ENCODE results near the gene TXNRD1.

TXNRD1 gene

DNA sequence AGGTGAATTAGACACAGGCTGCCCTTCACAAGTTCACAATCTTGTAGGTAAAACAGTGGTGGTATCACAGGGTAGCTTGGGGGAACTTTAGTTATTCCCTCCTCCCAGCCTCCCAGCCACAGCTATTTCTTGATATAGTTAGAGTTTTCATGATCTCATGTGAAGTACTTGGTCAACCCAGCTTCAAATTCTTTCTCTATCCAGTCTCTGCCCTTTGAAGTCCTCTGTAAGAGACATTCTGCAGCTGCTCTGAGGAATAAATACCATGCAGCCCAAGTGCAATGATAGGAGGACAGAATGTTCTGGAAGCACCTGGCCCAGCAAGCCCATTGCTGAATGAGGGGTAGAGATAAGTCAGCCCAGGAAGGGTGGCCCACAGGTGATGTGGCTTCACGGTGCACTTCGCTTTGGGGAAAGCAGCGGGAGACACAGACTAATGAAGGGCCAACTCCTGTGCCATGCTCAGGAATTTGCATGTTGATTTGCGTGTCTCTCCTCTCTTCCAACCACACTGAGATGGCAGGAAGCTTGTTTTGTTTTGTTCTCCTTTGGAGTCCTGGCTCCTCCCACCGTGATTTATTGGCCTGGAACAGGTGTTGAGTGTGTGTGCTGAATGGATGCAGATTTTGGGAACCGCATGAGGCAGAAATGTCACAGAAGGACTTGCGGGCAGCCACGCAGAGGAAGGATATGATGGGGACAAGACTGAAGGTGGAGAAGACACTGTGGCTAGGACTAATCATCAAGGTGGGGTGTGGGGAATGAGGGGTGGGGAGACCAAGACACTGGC is 8.0 kb upstream of the TXNRD1 start:
- no peak for ATAC-seq
- TF ChIP-seq ESRRG (CRISPR knock-in tag; IDR thresholded peaks at IDR 0.05) (no peak), CSDC2 (CRISPR knock-in tag; IDR thresholded peaks at IDR 0.05) (no peak), PPARA (CRISPR knock-in tag; IDR thresholded peaks at IDR 0.05; ENCODE audit: borderline replicate concordance) (no peak), SNAI2 (CRISPR knock-in tag; IDR thresholded peaks at IDR 0.05) (no peak), GLIS3 (CRISPR knock-in tag; IDR thresholded peaks at IDR 0.05) (no peak), BACH2 (CRISPR knock-in tag; IDR thresholded peaks at IDR 0.05; ENCODE audit: borderline replicate concordance) (no peak), ZFP30 (CRISPR knock-in tag; IDR thresholded peaks at IDR 0.05) (no peak), ZNF8 (CRISPR knock-in tag; IDR thresholded peaks at IDR 0.05) (no peak), ARNTL (CRISPR knock-in tag; IDR thresholded peaks at IDR 0.05; ENCODE audit: borderline replicate concordance, low read depth) (no peak), TOX (CRISPR knock-in tag; IDR thresholded peaks at IDR 0.05; ENCODE audit: borderline replicate concordance) (no peak), ZC3H10 (CRISPR knock-in tag; IDR thresholded peaks at IDR 0.05) (no peak), ISL1 (CRISPR knock-in tag; IDR thresholded peaks at IDR 0.05) (no peak), TCF4 (CRISPR knock-in tag; IDR thresholded peaks at IDR 0.05; ENCODE audit: borderline replicate concordance) (no peak)
- TF ChIP-seq, protein P1, sequence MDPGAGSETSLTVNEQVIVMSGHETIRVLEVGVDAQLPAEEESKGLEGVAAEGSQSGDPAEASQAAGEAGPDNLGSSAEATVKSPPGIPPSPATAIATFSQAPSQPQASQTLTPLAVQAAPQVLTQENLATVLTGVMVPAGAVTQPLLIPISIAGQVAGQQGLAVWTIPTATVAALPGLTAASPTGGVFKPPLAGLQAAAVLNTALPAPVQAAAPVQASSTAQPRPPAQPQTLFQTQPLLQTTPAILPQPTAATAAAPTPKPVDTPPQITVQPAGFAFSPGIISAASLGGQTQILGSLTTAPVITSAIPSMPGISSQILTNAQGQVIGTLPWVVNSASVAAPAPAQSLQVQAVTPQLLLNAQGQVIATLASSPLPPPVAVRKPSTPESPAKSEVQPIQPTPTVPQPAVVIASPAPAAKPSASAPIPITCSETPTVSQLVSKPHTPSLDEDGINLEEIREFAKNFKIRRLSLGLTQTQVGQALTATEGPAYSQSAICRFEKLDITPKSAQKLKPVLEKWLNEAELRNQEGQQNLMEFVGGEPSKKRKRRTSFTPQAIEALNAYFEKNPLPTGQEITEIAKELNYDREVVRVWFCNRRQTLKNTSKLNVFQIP (CRISPR knock-in tag; IDR thresholded peaks at IDR 0.05; ENCODE audit: borderline replicate concordance, low read depth) = no peak
- TF ChIP-seq, protein P2, sequence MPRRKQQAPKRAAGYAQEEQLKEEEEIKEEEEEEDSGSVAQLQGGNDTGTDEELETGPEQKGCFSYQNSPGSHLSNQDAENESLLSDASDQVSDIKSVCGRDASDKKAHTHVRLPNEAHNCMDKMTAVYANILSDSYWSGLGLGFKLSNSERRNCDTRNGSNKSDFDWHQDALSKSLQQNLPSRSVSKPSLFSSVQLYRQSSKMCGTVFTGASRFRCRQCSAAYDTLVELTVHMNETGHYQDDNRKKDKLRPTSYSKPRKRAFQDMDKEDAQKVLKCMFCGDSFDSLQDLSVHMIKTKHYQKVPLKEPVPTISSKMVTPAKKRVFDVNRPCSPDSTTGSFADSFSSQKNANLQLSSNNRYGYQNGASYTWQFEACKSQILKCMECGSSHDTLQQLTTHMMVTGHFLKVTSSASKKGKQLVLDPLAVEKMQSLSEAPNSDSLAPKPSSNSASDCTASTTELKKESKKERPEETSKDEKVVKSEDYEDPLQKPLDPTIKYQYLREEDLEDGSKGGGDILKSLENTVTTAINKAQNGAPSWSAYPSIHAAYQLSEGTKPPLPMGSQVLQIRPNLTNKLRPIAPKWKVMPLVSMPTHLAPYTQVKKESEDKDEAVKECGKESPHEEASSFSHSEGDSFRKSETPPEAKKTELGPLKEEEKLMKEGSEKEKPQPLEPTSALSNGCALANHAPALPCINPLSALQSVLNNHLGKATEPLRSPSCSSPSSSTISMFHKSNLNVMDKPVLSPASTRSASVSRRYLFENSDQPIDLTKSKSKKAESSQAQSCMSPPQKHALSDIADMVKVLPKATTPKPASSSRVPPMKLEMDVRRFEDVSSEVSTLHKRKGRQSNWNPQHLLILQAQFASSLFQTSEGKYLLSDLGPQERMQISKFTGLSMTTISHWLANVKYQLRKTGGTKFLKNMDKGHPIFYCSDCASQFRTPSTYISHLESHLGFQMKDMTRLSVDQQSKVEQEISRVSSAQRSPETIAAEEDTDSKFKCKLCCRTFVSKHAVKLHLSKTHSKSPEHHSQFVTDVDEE (CRISPR knock-in tag; IDR thresholded peaks at IDR 0.05) = no peak
- TF ChIP-seq, protein P3, sequence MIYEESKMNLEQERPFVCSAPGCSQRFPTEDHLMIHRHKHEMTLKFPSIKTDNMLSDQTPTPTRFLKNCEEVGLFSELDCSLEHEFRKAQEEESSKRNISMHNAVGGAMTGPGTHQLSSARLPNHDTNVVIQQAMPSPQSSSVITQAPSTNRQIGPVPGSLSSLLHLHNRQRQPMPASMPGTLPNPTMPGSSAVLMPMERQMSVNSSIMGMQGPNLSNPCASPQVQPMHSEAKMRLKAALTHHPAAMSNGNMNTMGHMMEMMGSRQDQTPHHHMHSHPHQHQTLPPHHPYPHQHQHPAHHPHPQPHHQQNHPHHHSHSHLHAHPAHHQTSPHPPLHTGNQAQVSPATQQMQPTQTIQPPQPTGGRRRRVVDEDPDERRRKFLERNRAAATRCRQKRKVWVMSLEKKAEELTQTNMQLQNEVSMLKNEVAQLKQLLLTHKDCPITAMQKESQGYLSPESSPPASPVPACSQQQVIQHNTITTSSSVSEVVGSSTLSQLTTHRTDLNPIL (CRISPR knock-in tag; IDR thresholded peaks at IDR 0.05; ENCODE audit: low read depth) = no peak
- TF ChIP-seq, protein P4, sequence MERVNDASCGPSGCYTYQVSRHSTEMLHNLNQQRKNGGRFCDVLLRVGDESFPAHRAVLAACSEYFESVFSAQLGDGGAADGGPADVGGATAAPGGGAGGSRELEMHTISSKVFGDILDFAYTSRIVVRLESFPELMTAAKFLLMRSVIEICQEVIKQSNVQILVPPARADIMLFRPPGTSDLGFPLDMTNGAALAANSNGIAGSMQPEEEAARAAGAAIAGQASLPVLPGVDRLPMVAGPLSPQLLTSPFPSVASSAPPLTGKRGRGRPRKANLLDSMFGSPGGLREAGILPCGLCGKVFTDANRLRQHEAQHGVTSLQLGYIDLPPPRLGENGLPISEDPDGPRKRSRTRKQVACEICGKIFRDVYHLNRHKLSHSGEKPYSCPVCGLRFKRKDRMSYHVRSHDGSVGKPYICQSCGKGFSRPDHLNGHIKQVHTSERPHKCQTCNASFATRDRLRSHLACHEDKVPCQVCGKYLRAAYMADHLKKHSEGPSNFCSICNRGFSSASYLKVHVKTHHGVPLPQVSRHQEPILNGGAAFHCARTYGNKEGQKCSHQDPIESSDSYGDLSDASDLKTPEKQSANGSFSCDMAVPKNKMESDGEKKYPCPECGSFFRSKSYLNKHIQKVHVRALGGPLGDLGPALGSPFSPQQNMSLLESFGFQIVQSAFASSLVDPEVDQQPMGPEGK (CRISPR knock-in tag; IDR thresholded peaks at IDR 0.05; ENCODE audit: borderline replicate concordance) = no peak

DNA sequence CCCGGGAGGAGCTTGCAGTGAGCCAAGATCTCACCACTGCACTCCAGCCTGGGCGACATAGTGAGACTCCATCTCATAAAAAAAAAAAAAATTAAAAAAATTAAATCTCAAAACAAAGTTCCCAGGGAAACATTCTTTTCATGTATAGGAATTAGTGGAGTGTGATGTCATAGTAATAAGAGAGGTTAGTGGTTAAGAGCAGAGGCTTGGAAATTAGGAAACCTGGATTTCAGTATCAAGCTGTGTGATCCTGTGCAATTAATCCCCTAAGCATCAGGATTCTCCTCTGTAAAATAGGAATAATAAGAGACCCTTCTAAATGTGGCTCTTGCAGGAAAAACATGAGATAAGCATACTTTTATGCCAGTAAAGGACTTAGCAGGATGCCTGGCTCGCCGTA is 3.1 kb upstream of the TXNRD1 start:
- no peak for ATAC-seq
- TF ChIP-seq BACH2 (CRISPR knock-in tag; IDR thresholded peaks at IDR 0.05; ENCODE audit: borderline replicate concordance) (no peak), ZC3H10 (CRISPR knock-in tag; IDR thresholded peaks at IDR 0.05) (no peak), ZFP3 (CRISPR knock-in tag; IDR thresholded peaks at IDR 0.05) (no peak), ZFP30 (CRISPR knock-in tag; IDR thresholded peaks at IDR 0.05) (no peak), RARB (CRISPR knock-in tag; IDR thresholded peaks at IDR 0.05) (no peak), ZNF70 (CRISPR knock-in tag; IDR thresholded peaks at IDR 0.05) (no peak), ISL1 (CRISPR knock-in tag; IDR thresholded peaks at IDR 0.05) (no peak), OSR1 (CRISPR knock-in tag; IDR thresholded peaks at IDR 0.05) (no peak), SNAI2 (CRISPR knock-in tag; IDR thresholded peaks at IDR 0.05) (no peak), PPARA (CRISPR knock-in tag; IDR thresholded peaks at IDR 0.05; ENCODE audit: borderline replicate concordance) (no peak), ARNTL (CRISPR knock-in tag; IDR thresholded peaks at IDR 0.05; ENCODE audit: borderline replicate concordance, low read depth) (no peak), ZNF565 (CRISPR knock-in tag; conservative IDR thresholded peaks at IDR 0.05; ENCODE audit: low read depth) (no peak), GLIS3 (CRISPR knock-in tag; IDR thresholded peaks at IDR 0.05) (no peak), ESRRG (CRISPR knock-in tag; IDR thresholded peaks at IDR 0.05) (no peak)
- TF ChIP-seq, protein P4 (CRISPR knock-in tag; IDR thresholded peaks at IDR 0.05; ENCODE audit: borderline replicate concordance) = no peak
- TF ChIP-seq, protein P2 (CRISPR knock-in tag; IDR thresholded peaks at IDR 0.05) = no peak
- TF ChIP-seq, protein P1 (CRISPR knock-in tag; IDR thresholded peaks at IDR 0.05; ENCODE audit: borderline replicate concordance, low read depth) = no peak
- TF ChIP-seq, protein P3 (CRISPR knock-in tag; IDR thresholded peaks at IDR 0.05; ENCODE audit: low read depth) = no peak

Data from SK-N-SH treated with all-trans-retinoic acid at 6 μM for 48 hours (cell line).